IMR-90 (cell line): ENCODE results near the gene RGP1. TPM values are rescaled to one million over a fixed set of nuclear protein-coding genes. Genes with fewer than 3 reads are reported as not detected.

ENCODE experiments used
- ATAC-seq: fragments of 200-7000 bp; cut with Tn5 transposase; 2 replicates; pipeline ENCODE4 v1.9.1; 2020; ENCODE audit warnings: low read depth, mild to moderate bottlenecking, moderate library complexity
- BruUV-seq: library from RNA; stranded (reverse); fragments of 400-500 nt; replicated peaks from 2 replicates; lab custom pipeline; 2021; lab: Mats Ljungman, UMichigan
- CTCF ChIA-PET: fragments of 300-600 bp; formaldehyde crosslinking; extraction: SDS; loops from one replicate; lab custom pipeline; 2021; ENCODE audit warnings: antibody characterized with exemption; lab: Yijun Ruan, JAX
- POLR2A ChIA-PET: fragments of 300-600 bp; sonication (Branson Sonifier 250); formaldehyde crosslinking; loops from one replicate; lab custom pipeline; 2022; ENCODE audit warnings: antibody characterized with exemption; ENCODE audit not compliant: unreplicated experiment; lab: Charles Lee
- DNase-seq: peaks from one replicate; pipeline ENCODE4 v3.0.0; 2013
- H2AFZ ChIP-seq: replicated peaks from 2 replicates; pipeline ENCODE3; 2013; ENCODE audit warnings: low read length, mild to moderate bottlenecking; ENCODE audit not compliant: poor library complexity
- H2AK5ac ChIP-seq: 2 replicates; pipeline ENCODE4 v1.6.1; 2013; ENCODE audit warnings: low read depth, low read length, inconsistent platforms
- H2AK9ac ChIP-seq: replicated peaks from 2 replicates; pipeline ENCODE3; 2013; ENCODE audit warnings: mild to moderate bottlenecking, low read depth, low read length, moderate library complexity; ENCODE audit not compliant: poor library complexity
- H2BK120ac ChIP-seq: 2 replicates; pipeline ENCODE4 v1.6.1; 2013; ENCODE audit warnings: low read depth, low read length, inconsistent platforms
- H2BK15ac ChIP-seq: 3 replicates; pipeline ENCODE4 v1.6.1; 2013; ENCODE audit warnings: low read depth, low read length, inconsistent platforms
- H2BK20ac ChIP-seq: 2 replicates; pipeline ENCODE4 v1.6.1; 2013; ENCODE audit warnings: low read depth, mild to moderate bottlenecking, inconsistent platforms, low read length, moderate library complexity
- H2BK5ac ChIP-seq: 2 replicates; pipeline ENCODE4 v1.6.1; 2013; ENCODE audit warnings: mild to moderate bottlenecking, low read depth, low read length, inconsistent platforms; ENCODE audit not compliant: poor library complexity, severe bottlenecking
- H3K14ac ChIP-seq: replicated peaks from 2 replicates; pipeline ENCODE4 v1.6.1; 2013; ENCODE audit warnings: low read depth, low read length, inconsistent platforms
- H3K18ac ChIP-seq: 2 replicates; pipeline ENCODE4 v1.6.1; 2013; ENCODE audit warnings: low read depth, low read length, control low read depth
- H3K23ac ChIP-seq: 2 replicates; pipeline ENCODE4 v1.6.1; 2013; ENCODE audit warnings: low read depth, low read length, inconsistent platforms
- H3K27ac ChIP-seq: 2 replicates; pipeline ENCODE4 v1.5.1; 2013; ENCODE audit warnings: mild to moderate bottlenecking, control low read depth, low read length; ENCODE audit not compliant: insufficient read depth
- H3K27me3 ChIP-seq: 2 replicates; pipeline ENCODE4 v1.6.1; 2013; ENCODE audit warnings: low read length; ENCODE audit not compliant: control insufficient read depth, insufficient read depth
- H3K36me3 ChIP-seq: 2 replicates; pipeline ENCODE4 v1.6.1; 2013; ENCODE audit warnings: low read length, mixed read lengths; ENCODE audit not compliant: control insufficient read depth, insufficient read depth
- H3K4ac ChIP-seq: 2 replicates; pipeline ENCODE4 v1.6.1; 2013; ENCODE audit warnings: low read depth, low read length, inconsistent platforms
- H3K4me1 ChIP-seq: 2 replicates; pipeline ENCODE4 v1.6.1; 2013; ENCODE audit warnings: low read length, mixed read lengths; ENCODE audit not compliant: control insufficient read depth, insufficient read depth
- H3K4me2 ChIP-seq: 2 replicates; pipeline ENCODE4 v1.6.1; 2013; ENCODE audit warnings: low read depth, mild to moderate bottlenecking, control low read depth, low read length, moderate library complexity
- H3K4me3 ChIP-seq: 2 replicates; pipeline ENCODE4 v1.5.1; 2013; ENCODE audit warnings: low read depth, mild to moderate bottlenecking, control low read depth, low read length, moderate library complexity; ENCODE audit not compliant: insufficient read depth
- H3K56ac ChIP-seq: 2 replicates; pipeline ENCODE4 v1.6.1; 2013; ENCODE audit warnings: low read length, inconsistent platforms; ENCODE audit not compliant: insufficient read depth; ENCODE audit errors: extremely low read depth
- H3K79me1 ChIP-seq, 2 experiments: 2 replicates each; pipeline ENCODE4 v1.6.1; 2013; ENCODE audit warnings: low read length in 2 of 2, inconsistent platforms in 1 of 2, low read depth in 1 of 2
- H3K9ac ChIP-seq: 2 replicates; pipeline ENCODE4 v1.6.1; 2013; ENCODE audit warnings: low read depth, low read length, control low read depth
- H3K9me1 ChIP-seq: 2 replicates; pipeline ENCODE4 v1.6.1; 2013; ENCODE audit warnings: low read length, inconsistent platforms; ENCODE audit not compliant: insufficient read depth
- H3K9me3 ChIP-seq: 2 replicates; pipeline ENCODE4 v1.6.1; 2013; ENCODE audit warnings: low read length; ENCODE audit not compliant: control insufficient read depth, insufficient read depth
- H4K20me1 ChIP-seq: 2 replicates; pipeline ENCODE4 v1.6.1; 2013; ENCODE audit warnings: low read length, inconsistent platforms; ENCODE audit not compliant: insufficient read depth
- H4K5ac ChIP-seq: 2 replicates; pipeline ENCODE4 v1.6.1; 2013; ENCODE audit warnings: mild to moderate bottlenecking, low read depth, low read length, control low read depth
- H4K8ac ChIP-seq, 2 experiments: 2 replicates each; pipeline ENCODE4 v1.6.1; 2013; ENCODE audit warnings: low read depth in 2 of 2, low read length in 2 of 2, control low read depth in 1 of 2, inconsistent platforms in 1 of 2
- H4K91ac ChIP-seq: 2 replicates; pipeline ENCODE4 v1.6.1; 2013; ENCODE audit warnings: low read depth, low read length, inconsistent platforms; ENCODE audit not compliant: insufficient read depth
- BHLHE40 ChIP-seq: fragments of 150-350 bp; IDR thresholded peaks from 2 replicates; pipeline ENCODE4 v1.6.1; 2016; ENCODE audit warnings: mild to moderate bottlenecking, low read depth, low read length
- CEBPB ChIP-seq: IDR thresholded peaks from 2 replicates; pipeline ENCODE4 v1.6.1; 2012; ENCODE audit warnings: low read depth, low read length, improper control_type of control experiment
- CHD1 ChIP-seq: IDR thresholded peaks from 2 replicates; pipeline ENCODE4 v1.6.1; 2012; ENCODE audit warnings: low read depth, low read length, improper control_type of control experiment
- FOS ChIP-seq: fragments of 150-350 bp; IDR thresholded peaks from 2 replicates; pipeline ENCODE4 v1.6.1; 2016; ENCODE audit warnings: low read depth, low read length
- MAFK ChIP-seq: IDR thresholded peaks from 2 replicates; pipeline ENCODE4 v1.6.1; 2012; ENCODE audit warnings: low read depth, low read length, improper control_type of control experiment
- MAZ ChIP-seq: IDR thresholded peaks from 2 replicates; pipeline ENCODE4 v1.6.1; 2012; ENCODE audit warnings: low read depth, mild to moderate bottlenecking, low read length, improper control_type of control experiment, moderate library complexity, borderline replicate concordance
- MXI1 ChIP-seq: IDR thresholded peaks from 2 replicates; pipeline ENCODE4 v1.6.1; 2012; ENCODE audit warnings: low read depth, mild to moderate bottlenecking, low read length, moderate library complexity, borderline replicate concordance
- NFE2L2 ChIP-seq: fragments of 150-350 bp; IDR thresholded peaks from 2 replicates; pipeline ENCODE4 v1.6.1; 2016; ENCODE audit warnings: low read depth, mild to moderate bottlenecking, low read length
- POLR2A ChIP-seq: IDR thresholded peaks from 2 replicates; pipeline ENCODE4 v1.6.1; 2012; ENCODE audit warnings: mild to moderate bottlenecking, low read depth, low read length
- RAD21 ChIP-seq: IDR thresholded peaks from 2 replicates; pipeline ENCODE4 v1.6.1; 2012; ENCODE audit warnings: low read length, improper control_type of control experiment
- RCOR1 ChIP-seq: IDR thresholded peaks from 2 replicates; pipeline ENCODE4 v1.6.1; 2012; ENCODE audit warnings: mild to moderate bottlenecking, low read length, improper control_type of control experiment; ENCODE audit not compliant: insufficient replicate concordance
- RFX5 ChIP-seq: IDR thresholded peaks from 2 replicates; pipeline ENCODE4 v1.8.0; 2012; ENCODE audit warnings: low read depth, mild to moderate bottlenecking, low read length, moderate library complexity
- SMC3 ChIP-seq: fragments of 150-350 bp; IDR thresholded peaks from 2 replicates; pipeline ENCODE4 v1.6.1; 2016; ENCODE audit warnings: low read depth, mild to moderate bottlenecking, antibody characterized with exemption, low read length, moderate library complexity
- WGBS, 2 experiments: methylation state at CpG; one replicate each; pipeline versions ENCODE4 v1.1.5 to v1.1.7; 2013; ENCODE audit warnings: missing lambda C conversion rate in 2 of 2; ENCODE audit not compliant: insufficient read length in 1 of 2; ENCODE audit errors: extremely low coverage in 2 of 2; 5-methylcytosine and 5-hydroxymethylcytosine counted together
- dilution Hi-C: fragments of 300-500 bp; cut with HindIII; formaldehyde crosslinking; loops from one replicate; pipeline ENCODE4 v1.14.3; 2018; ENCODE audit warnings: low sequenced_read_pairs; ENCODE audit not compliant: unreplicated experiment
- in situ Hi-C: fragments of 300-500 bp; cut with MboI; formaldehyde crosslinking; loops from 3 replicates; pipeline ENCODE4 v1.14.3; 2019; ENCODE audit warnings: low sequenced_read_pairs, inconsistent platforms, mixed read lengths
- intact Hi-C: fragments of 100-400 bp; cut with micrococcal nuclease; formaldehyde crosslinking; loops from 2 replicates; pipeline ENCODE4 v1.10.0; 2022
- polyA plus RNA-seq, 3 experiments: library from polyadenylated mRNA; depleted of rRNA; stranded (reverse); fragments of >200 nt; gene quantifications; 2 replicates each; pipeline ENCODE4 v1.2.3, GENCODE V29; 2012; ENCODE audit warnings: low replicate concordance in 1 of 3
- total RNA-seq: library from RNA; depleted of rRNA; stranded (reverse); fragments of >200 nt; gene quantifications from 2 replicates; pipeline ENCODE4 v1.2.3, GENCODE V29; 2012
- TF ChIP-seq, protein P1 (sequence below): fragments of 150-350 bp; IDR thresholded peaks from 2 replicates; pipeline ENCODE4 v1.6.1; 2016; ENCODE audit warnings: low read depth, mild to moderate bottlenecking, low read length, moderate library complexity, borderline replicate concordance
- TF ChIP-seq, protein P2 (sequence below): conservative IDR thresholded peaks from 2 replicates; pipeline ENCODE4 v1.5.1; 2012; ENCODE audit warnings: mild to moderate bottlenecking, low read depth, low read length, improper control_type of control experiment
- TF ChIP-seq, protein P3 (sequence below): fragments of 150-350 bp; IDR thresholded peaks from 2 replicates; pipeline ENCODE4 v1.6.1; 2017; ENCODE audit warnings: mild to moderate bottlenecking, antibody characterized with exemption, low read length, low read depth

The RGP1 gene
- total and polyA plus RNA-seq, 2 of the 4 experiments (the other 2 are of a cell fraction) = 10.2 to 14.3 TPM

DNA sequence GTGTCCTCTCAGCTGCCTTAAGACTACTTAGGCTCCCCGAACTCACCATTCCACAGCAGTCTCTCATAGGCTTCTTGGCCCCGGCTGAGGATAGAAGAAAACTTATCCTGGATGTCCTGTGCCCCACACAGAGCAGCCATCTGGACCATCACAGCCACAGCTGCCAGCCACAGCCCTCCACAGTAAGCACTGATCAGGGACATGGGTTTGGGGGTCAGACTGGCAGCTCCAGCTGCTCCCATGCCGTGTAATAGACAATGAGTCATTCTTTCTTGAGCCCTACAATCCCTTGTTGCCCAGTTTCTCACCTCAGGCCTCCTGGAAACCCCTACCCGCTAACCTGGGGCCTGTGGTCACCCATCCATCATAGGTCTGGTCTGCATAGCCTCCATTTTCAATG lies 10.9 kb upstream of the RGP1 start:
- Histone ChIP-seq H2BK5ac (no peak overlapping the region), H3K9me3 (no peaks in the 10 kb centered on the region), H2AK9ac (no peak overlapping the region), H3K79me1 (peaks cover 21 to 89% of the 10 kb centered on the region in 2 experiments), H3K4me2 (no peak overlapping the region), H3K36me3 (peaks cover 69% of the 10 kb centered on the region), H4K8ac (no peak overlapping the region), H3K9me1 (peaks cover 3% of the 10 kb centered on the region; the same call in 1 of the 2 replicates), H2BK15ac (no peak overlapping the region), H4K91ac (no peak overlapping the region), H4K5ac (no peak overlapping the region), H3K4me3 (no peak overlapping the region), H3K27ac (no peak overlapping the region), H2BK120ac (no peak overlapping the region), H3K4ac (no peak overlapping the region), H3K4me1 (no peaks in the 10 kb centered on the region), H2AK5ac (no peak overlapping the region), H3K23ac (no peak overlapping the region), H3K9ac (no peak overlapping the region), H3K56ac (no peak overlapping the region), H3K18ac (no peak overlapping the region), H2BK20ac (no peak overlapping the region), H4K20me1 (peaks cover 24% of the 10 kb centered on the region), H3K27me3 (no peaks in the 10 kb centered on the region), H3K14ac (no peak overlapping the region), H2AFZ (no peak overlapping the region)
- WGBS, 2 experiments = 80% methylated on average over 3 of the region's 4 CpGs; no CpG with 5 or more reads in 1 of the 2 experiments
- CTCF ChIA-PET = no interaction called here
- in situ Hi-C loops (no loop called here), dilution Hi-C loops (no loop called here), intact Hi-C loops (no loop called here)
- POLR2A ChIA-PET = no interaction called here
- TF ChIP-seq, protein P1, sequence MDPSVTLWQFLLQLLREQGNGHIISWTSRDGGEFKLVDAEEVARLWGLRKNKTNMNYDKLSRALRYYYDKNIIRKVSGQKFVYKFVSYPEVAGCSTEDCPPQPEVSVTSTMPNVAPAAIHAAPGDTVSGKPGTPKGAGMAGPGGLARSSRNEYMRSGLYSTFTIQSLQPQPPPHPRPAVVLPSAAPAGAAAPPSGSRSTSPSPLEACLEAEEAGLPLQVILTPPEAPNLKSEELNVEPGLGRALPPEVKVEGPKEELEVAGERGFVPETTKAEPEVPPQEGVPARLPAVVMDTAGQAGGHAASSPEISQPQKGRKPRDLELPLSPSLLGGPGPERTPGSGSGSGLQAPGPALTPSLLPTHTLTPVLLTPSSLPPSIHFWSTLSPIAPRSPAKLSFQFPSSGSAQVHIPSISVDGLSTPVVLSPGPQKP = no peak
- no peak for TF ChIP-seq POLR2A
- no peak for TF ChIP-seq SMC3
- TF ChIP-seq FOS = no peak
- TF ChIP-seq, protein P2, sequence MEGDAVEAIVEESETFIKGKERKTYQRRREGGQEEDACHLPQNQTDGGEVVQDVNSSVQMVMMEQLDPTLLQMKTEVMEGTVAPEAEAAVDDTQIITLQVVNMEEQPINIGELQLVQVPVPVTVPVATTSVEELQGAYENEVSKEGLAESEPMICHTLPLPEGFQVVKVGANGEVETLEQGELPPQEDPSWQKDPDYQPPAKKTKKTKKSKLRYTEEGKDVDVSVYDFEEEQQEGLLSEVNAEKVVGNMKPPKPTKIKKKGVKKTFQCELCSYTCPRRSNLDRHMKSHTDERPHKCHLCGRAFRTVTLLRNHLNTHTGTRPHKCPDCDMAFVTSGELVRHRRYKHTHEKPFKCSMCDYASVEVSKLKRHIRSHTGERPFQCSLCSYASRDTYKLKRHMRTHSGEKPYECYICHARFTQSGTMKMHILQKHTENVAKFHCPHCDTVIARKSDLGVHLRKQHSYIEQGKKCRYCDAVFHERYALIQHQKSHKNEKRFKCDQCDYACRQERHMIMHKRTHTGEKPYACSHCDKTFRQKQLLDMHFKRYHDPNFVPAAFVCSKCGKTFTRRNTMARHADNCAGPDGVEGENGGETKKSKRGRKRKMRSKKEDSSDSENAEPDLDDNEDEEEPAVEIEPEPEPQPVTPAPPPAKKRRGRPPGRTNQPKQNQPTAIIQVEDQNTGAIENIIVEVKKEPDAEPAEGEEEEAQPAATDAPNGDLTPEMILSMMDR = no peak
- TF ChIP-seq, protein P3, sequence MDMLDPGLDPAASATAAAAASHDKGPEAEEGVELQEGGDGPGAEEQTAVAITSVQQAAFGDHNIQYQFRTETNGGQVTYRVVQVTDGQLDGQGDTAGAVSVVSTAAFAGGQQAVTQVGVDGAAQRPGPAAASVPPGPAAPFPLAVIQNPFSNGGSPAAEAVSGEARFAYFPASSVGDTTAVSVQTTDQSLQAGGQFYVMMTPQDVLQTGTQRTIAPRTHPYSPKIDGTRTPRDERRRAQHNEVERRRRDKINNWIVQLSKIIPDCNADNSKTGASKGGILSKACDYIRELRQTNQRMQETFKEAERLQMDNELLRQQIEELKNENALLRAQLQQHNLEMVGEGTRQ = no peak
- TF ChIP-seq MXI1 = no peak
- no peak for TF ChIP-seq MAFK
- TF ChIP-seq CEBPB = no peak
- no peak for TF ChIP-seq MAZ
- TF ChIP-seq CHD1 = no peak
- no peak for TF ChIP-seq RFX5
- TF ChIP-seq RCOR1 = no peak
- TF ChIP-seq BHLHE40 = no peak
- no peak for TF ChIP-seq NFE2L2
- TF ChIP-seq RAD21 = no peak
- DNase-seq = no peak
- BruUV-seq = no TSS peak
- ATAC-seq = no peak
